ENCODE measurements around the gene NUPR1.

DNA sequence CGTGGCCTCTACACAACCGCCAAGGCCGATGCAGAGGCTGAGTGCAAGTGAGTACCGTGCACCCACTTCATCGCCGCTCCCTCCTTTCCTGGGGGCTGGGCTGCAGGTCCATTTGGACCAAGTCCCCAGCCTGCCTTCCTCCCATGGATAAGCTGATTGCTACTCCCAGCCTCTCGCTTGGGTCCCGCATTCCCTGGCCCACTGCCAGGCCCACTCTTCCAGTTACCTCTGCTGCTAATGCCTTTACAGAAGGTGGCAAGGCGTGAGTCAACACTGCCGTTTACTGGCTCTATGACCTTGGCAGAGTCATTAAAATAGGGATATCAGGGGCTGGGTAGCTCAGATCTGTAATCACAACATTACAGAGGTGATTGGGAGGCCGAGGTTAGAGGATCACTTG lies 46.9 kb upstream of the NUPR1 start:
- TF ChIP-seq ATF2 (CRISPR knock-in tag; IDR thresholded peaks at IDR 0.05) (no peak), ZNF10 (CRISPR knock-in tag; IDR thresholded peaks at IDR 0.05; ENCODE audit: borderline replicate concordance, low read depth) (no peak), ZNF709 (CRISPR knock-in tag; IDR thresholded peaks at IDR 0.05) (no peak), TAF1 (CRISPR knock-in tag; IDR thresholded peaks at IDR 0.05) (no peak)
- TF ChIP-seq, protein P1, sequence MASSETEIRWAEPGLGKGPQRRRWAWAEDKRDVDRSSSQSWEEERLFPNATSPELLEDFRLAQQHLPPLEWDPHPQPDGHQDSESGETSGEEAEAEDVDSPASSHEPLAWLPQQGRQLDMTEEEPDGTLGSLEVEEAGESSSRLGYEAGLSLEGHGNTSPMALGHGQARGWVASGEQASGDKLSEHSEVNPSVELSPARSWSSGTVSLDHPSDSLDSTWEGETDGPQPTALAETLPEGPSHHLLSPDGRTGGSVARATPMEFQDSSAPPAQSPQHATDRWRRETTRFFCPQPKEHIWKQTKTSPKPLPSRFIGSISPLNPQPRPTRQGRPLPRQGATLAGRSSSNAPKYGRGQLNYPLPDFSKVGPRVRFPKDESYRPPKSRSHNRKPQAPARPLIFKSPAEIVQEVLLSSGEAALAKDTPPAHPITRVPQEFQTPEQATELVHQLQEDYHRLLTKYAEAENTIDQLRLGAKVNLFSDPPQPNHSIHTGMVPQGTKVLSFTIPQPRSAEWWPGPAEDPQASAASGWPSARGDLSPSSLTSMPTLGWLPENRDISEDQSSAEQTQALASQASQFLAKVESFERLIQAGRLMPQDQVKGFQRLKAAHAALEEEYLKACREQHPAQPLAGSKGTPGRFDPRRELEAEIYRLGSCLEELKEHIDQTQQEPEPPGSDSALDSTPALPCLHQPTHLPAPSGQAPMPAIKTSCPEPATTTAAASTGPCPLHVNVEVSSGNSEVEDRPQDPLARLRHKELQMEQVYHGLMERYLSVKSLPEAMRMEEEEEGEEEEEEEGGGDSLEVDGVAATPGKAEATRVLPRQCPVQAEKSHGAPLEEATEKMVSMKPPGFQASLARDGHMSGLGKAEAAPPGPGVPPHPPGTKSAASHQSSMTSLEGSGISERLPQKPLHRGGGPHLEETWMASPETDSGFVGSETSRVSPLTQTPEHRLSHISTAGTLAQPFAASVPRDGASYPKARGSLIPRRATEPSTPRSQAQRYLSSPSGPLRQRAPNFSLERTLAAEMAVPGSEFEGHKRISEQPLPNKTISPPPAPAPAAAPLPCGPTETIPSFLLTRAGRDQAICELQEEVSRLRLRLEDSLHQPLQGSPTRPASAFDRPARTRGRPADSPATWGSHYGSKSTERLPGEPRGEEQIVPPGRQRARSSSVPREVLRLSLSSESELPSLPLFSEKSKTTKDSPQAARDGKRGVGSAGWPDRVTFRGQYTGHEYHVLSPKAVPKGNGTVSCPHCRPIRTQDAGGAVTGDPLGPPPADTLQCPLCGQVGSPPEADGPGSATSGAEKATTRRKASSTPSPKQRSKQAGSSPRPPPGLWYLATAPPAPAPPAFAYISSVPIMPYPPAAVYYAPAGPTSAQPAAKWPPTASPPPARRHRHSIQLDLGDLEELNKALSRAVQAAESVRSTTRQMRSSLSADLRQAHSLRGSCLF (CRISPR knock-in tag; IDR thresholded peaks at IDR 0.05; ENCODE audit: borderline replicate concordance): no peak
